Mucosa of rectum (tissue), 2 donors: Measurements from ENCODE around the gene CLDN9.

ENCODE experiments used
- H3K27ac ChIP-seq, 2 donors: one replicate each; pipeline ENCODE4 v1.7.0; 2013; ENCODE audit warnings: inconsistent platforms in 2 of 2, low read depth in 2 of 2, low read length in 2 of 2
- H3K27me3 ChIP-seq, 2 donors: one replicate each; pipeline ENCODE4 v1.7.0; 2013; ENCODE audit warnings: low read length in 2 of 2; ENCODE audit not compliant: control insufficient read depth in 2 of 2, insufficient read depth in 2 of 2
- H3K36me3 ChIP-seq, 2 donors: one replicate each; pipeline ENCODE4 v1.7.0; 2013; ENCODE audit warnings: low read length in 2 of 2; ENCODE audit not compliant: control insufficient read depth in 2 of 2, insufficient read depth in 2 of 2
- H3K4me1 ChIP-seq, 2 donors: one replicate each; pipeline ENCODE4 v1.7.0; 2013; ENCODE audit warnings: low read length in 2 of 2, mild to moderate bottlenecking in 1 of 2; ENCODE audit not compliant: control insufficient read depth in 2 of 2, insufficient read depth in 2 of 2
- H3K4me3 ChIP-seq, 2 donors: one replicate each; pipeline ENCODE4 v1.7.0; 2013; ENCODE audit warnings: low read length in 2 of 2
- H3K9ac ChIP-seq, 2 donors: one replicate each; pipeline ENCODE4 v1.7.0; 2013; ENCODE audit warnings: low read length in 2 of 2, low read depth in 1 of 2, mild to moderate bottlenecking in 1 of 2
- H3K9me3 ChIP-seq, 2 donors: one replicate each; pipeline ENCODE4 v1.7.0; 2013; ENCODE audit warnings: low read length in 2 of 2; ENCODE audit not compliant: control insufficient read depth in 2 of 2
- donor health status: healthy.
- donor health status: Normal muscosa, but diverticular disease.

The CLDN9 gene

DNA sequence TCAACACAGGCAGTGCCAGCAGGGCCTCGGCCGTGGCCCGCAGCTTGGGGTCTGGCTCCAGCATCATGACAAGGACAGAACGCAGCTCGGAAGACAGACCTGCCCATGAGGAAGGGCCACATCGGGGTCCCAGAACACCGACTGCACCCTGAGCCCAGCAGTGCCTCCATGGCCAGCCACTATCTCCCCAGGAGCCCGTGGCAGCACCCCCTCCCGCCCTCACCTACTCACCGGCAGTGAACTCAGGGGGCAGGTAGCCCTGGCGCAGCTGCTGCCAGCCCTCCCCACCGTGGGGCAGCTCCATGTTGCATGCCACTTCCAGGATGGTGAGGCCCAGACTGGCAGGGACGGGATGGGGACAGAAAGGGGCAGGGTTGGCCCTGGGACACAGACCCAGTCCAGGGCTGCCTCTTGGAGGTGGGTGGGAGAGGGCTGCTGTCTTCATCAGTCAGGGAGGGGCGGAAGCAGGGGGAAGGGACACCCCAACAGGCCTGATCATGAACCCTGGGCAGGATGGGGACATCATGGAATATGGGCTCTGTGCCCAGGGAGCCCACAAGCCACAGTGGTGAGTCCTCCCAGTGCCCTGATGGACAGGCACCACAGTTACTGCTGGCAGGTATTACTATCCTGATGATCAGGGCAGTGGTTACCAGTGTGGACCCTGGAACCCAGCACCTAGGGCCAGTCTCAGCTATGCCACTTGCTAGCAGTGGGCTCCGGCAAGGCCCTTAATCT is 38.2 kb upstream of the CLDN9 start:
- Histone ChIP-seq H3K27ac (no peak overlapping the region), H3K4me3 (no peak overlapping the region), H3K9ac (no peak overlapping the region), H3K4me1 (peaks cover 14 to 17% of the 10 kb centered on the region in 2 donors), H3K27me3 (no peaks in the 10 kb centered on the region), H3K9me3 (no peaks in the 10 kb centered on the region), H3K36me3 (no peaks in the 10 kb centered on the region)

DNA sequence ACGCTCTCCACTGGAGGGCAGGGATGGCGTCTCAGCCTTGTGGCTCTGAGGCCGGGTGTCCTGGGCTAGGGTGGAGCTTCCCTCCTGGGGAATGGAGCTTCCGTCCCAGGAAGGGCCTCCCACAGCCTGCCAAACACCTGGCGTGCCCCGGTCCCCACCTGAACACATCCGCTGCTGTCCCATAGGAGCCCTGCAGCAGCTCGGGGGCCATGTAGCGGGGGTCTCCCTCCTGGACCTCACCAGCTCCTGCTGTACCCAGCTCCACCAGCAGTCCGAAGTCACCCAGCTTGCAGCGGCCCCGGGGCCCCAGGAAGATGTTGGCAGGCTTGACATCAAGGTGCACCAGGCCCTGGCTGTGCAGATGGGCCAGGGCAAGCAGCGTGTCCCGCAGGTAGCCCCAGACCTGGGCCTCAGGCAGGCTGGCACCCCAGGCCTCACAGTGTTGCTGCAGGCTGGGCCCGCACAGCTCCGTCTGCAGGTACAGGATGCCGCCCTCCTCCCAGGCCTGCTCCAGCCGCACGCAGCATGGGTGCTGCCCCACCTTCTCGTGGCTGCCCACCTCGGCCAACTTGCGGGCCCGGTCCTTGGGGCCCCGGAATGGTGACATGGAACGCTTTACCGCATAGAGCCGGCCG is 37.4 kb upstream of the CLDN9 start:
- no peaks in the 10 kb centered on the region for H3K36me3 ChIP-seq
- H3K9ac ChIP-seq, result no peak overlapping the region
- no peaks in the 10 kb centered on the region for H3K27me3 ChIP-seq
- H3K4me1 ChIP-seq, result peaks cover 10 to 17% of the 10 kb centered on the region in 2 donors
- H3K9me3 ChIP-seq, result no peaks in the 10 kb centered on the region
- no peak overlapping the region for H3K27ac ChIP-seq
- H3K4me3 ChIP-seq, result no peak overlapping the region

DNA sequence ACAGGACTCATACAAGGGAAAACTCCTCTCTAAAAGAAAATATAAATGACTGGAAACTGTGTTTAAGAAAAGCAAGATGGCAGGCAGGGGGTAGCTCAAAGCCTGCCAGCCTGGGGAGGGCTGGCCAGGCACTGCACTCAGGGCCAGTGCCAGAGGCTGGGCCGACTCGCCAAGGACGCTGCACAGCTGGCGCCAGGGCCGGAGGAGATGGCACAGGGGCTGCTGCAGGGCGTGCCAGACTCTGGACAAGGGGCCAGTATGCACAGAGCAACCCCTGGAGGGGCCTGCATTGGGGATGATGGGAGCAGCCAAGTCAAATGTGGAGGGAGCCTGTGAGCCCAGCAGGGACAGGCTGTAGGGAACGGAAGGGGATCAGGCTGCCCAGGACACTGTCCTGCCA is 36.5 kb upstream of the CLDN9 start:
- peaks cover 7 to 19% of the 10 kb centered on the region in 2 donors for H3K4me1 ChIP-seq
- H3K27ac ChIP-seq, result no peak overlapping the region
- no peaks in the 10 kb centered on the region for H3K9me3 ChIP-seq
- no peak overlapping the region for H3K4me3 ChIP-seq
- H3K36me3 ChIP-seq, result no peaks in the 10 kb centered on the region
- H3K27me3 ChIP-seq, result no peaks in the 10 kb centered on the region
- no peak overlapping the region for H3K9ac ChIP-seq

DNA sequence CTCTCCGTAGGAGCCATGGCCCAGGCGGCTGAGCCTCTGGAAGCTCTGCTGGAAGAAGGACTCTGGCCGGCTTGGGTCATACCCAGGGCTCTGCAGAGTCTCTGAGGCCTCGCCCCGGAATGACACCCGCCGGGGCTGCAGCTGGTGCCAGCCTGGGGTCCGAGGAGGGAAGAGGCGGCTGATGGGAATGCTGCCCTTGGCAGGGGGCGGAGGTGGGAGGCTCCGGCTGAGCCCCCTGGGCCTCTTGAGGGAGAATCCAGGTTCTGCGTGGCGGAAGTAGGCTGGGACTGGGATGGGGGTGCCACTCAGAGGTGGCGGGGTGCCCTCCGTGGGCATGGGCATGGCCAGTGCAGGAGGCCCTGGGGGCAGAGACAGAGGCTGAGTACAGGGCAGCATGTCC is 36.0 kb upstream of the CLDN9 start:
- Histone ChIP-seq H3K27ac (no peak overlapping the region), H3K4me3 (no peak overlapping the region), H3K9ac (no peak overlapping the region), H3K27me3 (no peaks in the 10 kb centered on the region), H3K36me3 (no peaks in the 10 kb centered on the region), H3K4me1 (peaks cover 7 to 19% of the 10 kb centered on the region in 2 donors), H3K9me3 (no peaks in the 10 kb centered on the region)

DNA sequence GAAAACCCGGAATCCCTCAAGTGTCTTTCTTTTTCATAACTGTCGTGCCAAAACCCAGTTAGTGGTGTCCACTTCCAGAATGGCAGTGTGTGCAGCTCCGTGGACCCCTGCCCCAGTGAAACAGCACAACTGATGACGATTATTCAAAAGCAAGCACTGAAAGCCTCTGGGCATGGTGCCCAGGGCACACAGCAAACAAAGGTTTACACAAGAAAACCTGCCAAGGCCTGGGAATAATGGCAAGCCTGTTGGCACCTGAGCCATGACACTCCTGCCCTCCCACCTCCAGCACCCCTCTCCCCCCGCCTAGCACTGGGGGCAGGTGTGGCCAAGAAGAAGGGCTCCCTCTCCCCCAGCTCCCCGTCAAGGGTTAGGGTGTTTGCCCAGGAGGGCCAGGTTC is 35.3 kb upstream of the CLDN9 start:
- Histone ChIP-seq H3K9ac (no peak overlapping the region), H3K4me1 (peaks cover 7 to 19% of the 10 kb centered on the region in 2 donors), H3K4me3 (no peak overlapping the region), H3K9me3 (no peaks in the 10 kb centered on the region), H3K27me3 (no peaks in the 10 kb centered on the region), H3K36me3 (no peaks in the 10 kb centered on the region), H3K27ac (no peak overlapping the region)

DNA sequence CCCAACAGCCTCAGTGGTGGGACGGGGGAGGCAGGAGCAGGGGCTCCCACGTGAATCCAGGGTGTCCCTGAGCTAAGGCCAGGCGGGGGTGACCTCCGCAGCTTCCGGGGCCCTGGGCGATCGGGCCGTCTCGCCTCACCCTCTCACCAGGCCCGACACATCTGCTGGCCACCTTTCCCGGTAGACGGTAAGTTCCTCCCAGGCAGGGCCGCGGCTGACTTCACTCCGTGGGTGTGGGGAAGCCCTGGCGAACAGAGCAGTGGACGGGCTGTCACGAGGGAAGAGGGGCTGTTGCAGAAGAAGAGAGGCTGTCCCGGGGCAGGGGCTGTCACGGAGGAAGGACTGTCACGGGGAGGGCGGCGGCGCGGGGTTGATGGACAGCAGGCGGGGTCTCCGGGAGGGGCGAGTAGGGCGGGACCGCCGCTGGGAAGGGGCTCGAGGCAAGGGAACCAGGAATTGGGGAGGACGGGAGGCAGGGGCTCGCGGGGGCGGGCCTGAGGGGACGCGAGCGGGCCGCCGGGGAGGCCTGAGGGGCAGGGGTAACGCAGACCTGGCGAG is 33.0 kb upstream of the CLDN9 start:
- H3K4me1 ChIP-seq, result peaks cover 12 to 19% of the 10 kb centered on the region in 2 donors

DNA sequence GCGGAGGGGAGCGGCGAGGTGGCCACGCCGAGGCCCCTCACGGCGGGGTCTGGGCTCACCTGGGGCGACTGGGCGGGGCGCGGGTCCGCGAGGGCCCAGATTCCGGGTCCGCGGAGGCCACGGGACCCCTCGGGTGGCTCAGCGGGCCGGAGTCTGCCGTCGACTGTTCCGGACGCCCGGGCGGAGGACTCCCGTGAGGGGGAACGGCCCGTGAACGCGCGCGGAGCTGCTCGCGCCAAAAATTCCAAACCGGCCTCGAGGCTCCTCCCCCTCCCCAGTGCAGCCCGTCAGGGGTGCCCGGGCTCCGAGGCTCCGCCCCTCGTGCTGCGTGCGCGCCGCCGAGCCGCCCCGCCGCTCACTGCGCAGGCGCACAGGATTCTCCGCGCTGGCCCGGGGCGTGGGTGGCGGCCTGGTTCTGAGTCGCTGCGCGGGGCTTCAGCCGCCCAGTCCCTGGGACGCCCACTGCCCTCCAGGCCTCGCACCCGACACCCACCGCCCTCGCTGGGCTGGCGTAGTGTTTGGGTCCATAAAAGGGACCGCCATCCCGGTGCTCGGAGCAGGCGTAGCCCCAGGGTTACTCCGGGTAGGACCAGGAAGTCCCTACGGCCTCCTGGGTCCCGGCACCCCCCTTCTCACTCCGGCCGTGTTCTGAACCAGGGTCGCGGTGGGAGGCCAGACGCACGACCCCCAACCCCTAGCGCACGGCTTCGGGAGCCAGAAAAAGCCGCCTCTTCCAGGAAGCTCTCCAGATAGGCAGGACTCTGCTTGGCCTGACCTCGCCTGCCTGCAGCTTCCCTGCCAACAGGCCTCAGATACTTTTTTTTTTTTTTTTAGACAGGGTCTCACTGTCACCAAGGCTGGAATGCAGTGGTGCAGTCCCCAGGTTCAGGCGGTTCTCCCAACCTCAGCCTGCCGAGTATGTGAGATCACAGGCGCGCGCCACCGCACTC is 32.2 kb upstream of the CLDN9 start, which contains the start of gene PKMYT1:
PKMYT1 (minus strand) TSS at position 220 of the 950 bp plus-strand sequence. CDS start 789 bp downstream, outside the sequence.
- Histone ChIP-seq H3K4me1 (peaks cover 12 to 19% of the 10 kb centered on the region in 2 donors), H3K36me3 (no peaks in the 10 kb centered on the region), H3K4me3 (peak within 1 kb of the TSS; percentile 73 to 87), H3K9me3 (no peaks in the 10 kb centered on the region), H3K9ac (peak within 1 kb of the TSS; percentile 84 to 94), H3K27ac (peak within 1 kb of the TSS; percentile 77 to 89), H3K27me3 (no peaks in the 10 kb centered on the region)

More for the DNA sequence above, 33.0 kb upstream of the CLDN9 start:
- H3K36me3 ChIP-seq, result no peaks in the 10 kb centered on the region
- H3K27me3 ChIP-seq, result no peaks in the 10 kb centered on the region
- no peak overlapping the region for H3K27ac ChIP-seq
- peak overlapping the region in 1 of 2 donors; percentile 84 for H3K9ac ChIP-seq
- H3K4me3 ChIP-seq, result peak overlapping the region; percentile 73 to 87
- no peaks in the 10 kb centered on the region for H3K9me3 ChIP-seq

DNA sequence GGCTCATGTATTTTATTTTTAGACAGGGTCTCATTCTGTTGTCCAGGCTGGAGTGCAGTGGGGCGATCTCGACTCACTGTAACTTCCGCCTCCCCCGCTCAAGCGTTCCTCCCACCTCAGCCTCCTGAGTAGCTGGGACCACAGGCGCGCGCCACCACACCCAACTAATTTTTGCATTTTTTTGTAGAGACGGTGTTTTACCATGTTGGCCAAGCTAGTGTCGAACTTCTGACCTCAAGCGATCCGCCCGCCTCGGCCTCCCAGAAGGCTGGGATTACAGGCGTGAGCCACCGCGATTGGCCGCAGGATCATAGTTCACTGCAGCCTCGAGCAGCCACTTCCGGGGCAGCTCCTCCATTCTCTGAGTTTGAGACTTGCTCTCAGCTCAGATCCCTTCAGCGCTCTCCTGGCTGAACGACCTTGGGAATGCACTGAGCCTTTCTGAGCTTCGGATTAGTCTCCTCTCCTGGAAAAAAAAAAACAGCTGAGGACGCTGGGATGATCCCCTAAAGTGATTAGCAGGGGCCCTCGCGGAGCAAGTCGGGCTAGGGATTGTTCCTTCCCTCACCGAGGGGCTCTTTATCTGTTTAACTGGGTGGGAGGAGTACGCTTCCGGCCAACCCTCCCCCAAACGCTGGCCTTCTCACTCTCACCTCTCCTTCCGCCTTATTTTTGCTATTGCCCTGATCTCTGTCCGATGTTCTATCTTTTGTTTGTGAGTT is 31.4 kb upstream of the CLDN9 start:
- Histone ChIP-seq H3K9me3 (no peaks in the 10 kb centered on the region), H3K9ac (peak overlapping the region in 1 of 2 donors; percentile 84), H3K27ac (no peak overlapping the region), H3K4me3 (peak overlapping the region; percentile 73 to 87), H3K27me3 (no peaks in the 10 kb centered on the region), H3K36me3 (no peaks in the 10 kb centered on the region), H3K4me1 (peaks cover 12 to 19% of the 10 kb centered on the region in 2 donors)

DNA sequence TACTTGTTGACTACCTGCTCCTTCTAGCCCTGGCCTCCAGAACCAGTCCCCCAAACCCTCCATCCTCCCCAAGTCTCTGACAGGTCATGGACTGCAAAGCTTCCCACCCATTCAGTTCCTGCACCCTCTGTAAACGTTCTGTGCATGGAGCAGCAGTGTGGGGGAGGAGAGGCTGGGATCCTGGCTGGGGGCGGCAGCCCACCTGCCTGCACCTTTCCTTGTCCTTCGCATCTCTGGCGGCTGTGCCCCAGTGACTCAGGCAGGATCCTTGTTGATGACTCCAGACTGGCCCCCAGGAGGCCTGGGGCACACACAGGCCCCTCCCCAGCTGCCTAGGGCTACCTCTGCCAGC is 30.8 kb upstream of the CLDN9 start:
- H3K4me1 ChIP-seq, result peaks cover 12 to 19% of the 10 kb centered on the region in 2 donors
- H3K9ac ChIP-seq, result no peak overlapping the region
- H3K4me3 ChIP-seq, result no peak overlapping the region

More for the DNA sequence above, 30.8 kb upstream of the CLDN9 start:
- H3K36me3 ChIP-seq, result no peaks in the 10 kb centered on the region
- no peaks in the 10 kb centered on the region for H3K27me3 ChIP-seq
- no peak overlapping the region for H3K27ac ChIP-seq
- no peaks in the 10 kb centered on the region for H3K9me3 ChIP-seq
